Measurements from ENCODE around the gene KBTBD12. TPM values are rescaled to one million over a fixed set of nuclear protein-coding genes. Genes with fewer than 3 reads are reported as not detected.

The KBTBD12 gene
- polyA plus RNA-seq, 1 experiment = not detected

GRCh38 chr3:127933396-127933795 lies 18.4 kb downstream of the KBTBD12 start:
- ChIA-PET CTCF (no interaction called here), POLR2A (no interaction called here)

GRCh38 chr3:127938800-127939199 lies 23.8 kb downstream of the KBTBD12 start:
- H3K27ac ChIP-seq (ENCODE audit: low read depth, low read length) = no peak overlapping the region
- H3K4me3 ChIP-seq (ENCODE audit: low read depth, low read length) = no peak overlapping the region
- ChIA-PET POLR2A (no interaction called here), CTCF (no interaction called here)
- H3K9me3 ChIP-seq (ENCODE audit: control insufficient read depth, insufficient read depth, low read length) = no peaks in the 10 kb centered on the region
- DNase-seq (ENCODE audit: low read depth, low spot score) = no peak
- H3K27me3 ChIP-seq (ENCODE audit: control insufficient read depth, insufficient read depth, low read length) = peaks cover 5% of the 10 kb centered on the region
- TF ChIP-seq CTCF (IDR thresholded peaks at IDR 0.05; ENCODE audit: low read depth, low read length) = no peak

More at GRCh38 chr3:127933396-127933795, 18.4 kb downstream of the KBTBD12 start:
- Histone ChIP-seq H3K9me3 (ENCODE audit: control insufficient read depth, insufficient read depth, low read length) (no peaks in the 10 kb centered on the region), H3K27ac (ENCODE audit: low read depth, low read length) (no peak overlapping the region), H3K27me3 (ENCODE audit: control insufficient read depth, insufficient read depth, low read length) (peaks cover 13% of the 10 kb centered on the region), H3K4me3 (ENCODE audit: low read depth, low read length) (no peak overlapping the region)
- TF ChIP-seq CTCF (IDR thresholded peaks at IDR 0.05; ENCODE audit: low read depth, low read length) = no peak
- DNase-seq (ENCODE audit: low read depth, low spot score) = no peak

GRCh38 chr3:127940116-127940515 lies 25.1 kb downstream of the KBTBD12 start:
- CTCF ChIA-PET = no interaction called here
- POLR2A ChIA-PET = no interaction called here
- Histone ChIP-seq H3K27me3 (ENCODE audit: control insufficient read depth, insufficient read depth, low read length) (peaks cover 5% of the 10 kb centered on the region), H3K4me3 (ENCODE audit: low read depth, low read length) (no peak overlapping the region), H3K9me3 (ENCODE audit: control insufficient read depth, insufficient read depth, low read length) (no peaks in the 10 kb centered on the region), H3K27ac (ENCODE audit: low read depth, low read length) (no peak overlapping the region)
- DNase-seq (ENCODE audit: low read depth, low spot score) = no peak
- no peak for TF ChIP-seq CTCF (IDR thresholded peaks at IDR 0.05; ENCODE audit: low read depth, low read length)

- DNase-seq (ENCODE audit: low read depth, low spot score) = no peak
- CTCF ChIA-PET = no interaction called here
- POLR2A ChIA-PET = no interaction called here
- Histone ChIP-seq H3K4me3 (ENCODE audit: low read depth, low read length) (no peak overlapping the region), H3K27me3 (ENCODE audit: control insufficient read depth, insufficient read depth, low read length) (peaks cover 9% of the 10 kb centered on the region), H3K27ac (ENCODE audit: low read depth, low read length) (no peak overlapping the region), H3K9me3 (ENCODE audit: control insufficient read depth, insufficient read depth, low read length) (no peaks in the 10 kb centered on the region)
- TF ChIP-seq CTCF (IDR thresholded peaks at IDR 0.05; ENCODE audit: low read depth, low read length) = no peak
Measured at GRCh38 chr3:127942613-127943012, 27.6 kb downstream of the KBTBD12 start.

GRCh38 chr3:127948211-127948610 lies 33.2 kb downstream of the KBTBD12 start:
- ChIA-PET CTCF (no interaction called here), POLR2A (no interaction called here)
- peaks cover 15% of the 10 kb centered on the region for H3K27me3 ChIP-seq (ENCODE audit: control insufficient read depth, insufficient read depth, low read length)

More at GRCh38 chr3:127948211-127948610, 33.2 kb downstream of the KBTBD12 start:
- no peak overlapping the region for H3K27ac ChIP-seq (ENCODE audit: low read depth, low read length)
- H3K9me3 ChIP-seq (ENCODE audit: control insufficient read depth, insufficient read depth, low read length) = no peaks in the 10 kb centered on the region
- no peak for DNase-seq (ENCODE audit: low read depth, low spot score)
- H3K4me3 ChIP-seq (ENCODE audit: low read depth, low read length) = no peak overlapping the region
- TF ChIP-seq CTCF (IDR thresholded peaks at IDR 0.05; ENCODE audit: low read depth, low read length) = no peak

Measured in AG04450 (cell line).